ENCODE results near the gene RAD51D. TPM values are rescaled to one million over a fixed set of nuclear protein-coding genes. Genes with fewer than 3 reads are reported as not detected.

Gene RAD51D
- total and polyA plus RNA-seq, 10 of the 15 experiments (the other 5 are each of a cell fraction or from before 2014, with no cell fraction given), result 2.6 to 29.3 (median 13.5) TPM

DNA sequence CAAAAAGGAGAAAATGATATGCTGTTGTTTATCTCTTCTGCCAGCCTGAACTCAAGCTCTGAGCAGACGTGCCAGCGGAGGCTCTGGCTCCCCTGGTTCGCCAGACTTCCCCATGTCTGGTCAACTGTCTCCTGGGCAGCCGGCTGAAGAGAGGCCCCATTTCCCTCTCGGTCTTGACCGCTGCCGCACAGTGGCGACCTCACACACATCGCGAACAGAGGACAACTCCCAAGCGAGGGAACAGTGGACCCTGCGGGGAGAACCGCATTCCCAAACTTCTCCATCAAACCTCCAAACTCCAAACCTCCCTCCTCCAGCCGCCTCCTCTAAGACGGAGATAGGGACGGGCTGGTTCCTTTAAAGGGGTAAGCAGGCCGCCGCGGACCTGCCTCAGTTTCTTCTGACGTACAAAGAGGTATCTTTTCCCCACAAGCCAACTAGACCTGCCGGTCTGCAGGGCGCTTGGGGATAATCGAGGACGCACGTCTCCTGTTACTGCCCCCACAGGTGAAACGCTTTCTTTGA, 31.2 kb downstream of the RAD51D start (continued):
- TF ChIP-seq RFX5 (IDR thresholded peaks at IDR 0.05; ENCODE audit: low read depth, low read length), result 0 out of 2 replicates have a peak, but pooled peaks have one; percentile 54
- TF ChIP-seq, protein P1, sequence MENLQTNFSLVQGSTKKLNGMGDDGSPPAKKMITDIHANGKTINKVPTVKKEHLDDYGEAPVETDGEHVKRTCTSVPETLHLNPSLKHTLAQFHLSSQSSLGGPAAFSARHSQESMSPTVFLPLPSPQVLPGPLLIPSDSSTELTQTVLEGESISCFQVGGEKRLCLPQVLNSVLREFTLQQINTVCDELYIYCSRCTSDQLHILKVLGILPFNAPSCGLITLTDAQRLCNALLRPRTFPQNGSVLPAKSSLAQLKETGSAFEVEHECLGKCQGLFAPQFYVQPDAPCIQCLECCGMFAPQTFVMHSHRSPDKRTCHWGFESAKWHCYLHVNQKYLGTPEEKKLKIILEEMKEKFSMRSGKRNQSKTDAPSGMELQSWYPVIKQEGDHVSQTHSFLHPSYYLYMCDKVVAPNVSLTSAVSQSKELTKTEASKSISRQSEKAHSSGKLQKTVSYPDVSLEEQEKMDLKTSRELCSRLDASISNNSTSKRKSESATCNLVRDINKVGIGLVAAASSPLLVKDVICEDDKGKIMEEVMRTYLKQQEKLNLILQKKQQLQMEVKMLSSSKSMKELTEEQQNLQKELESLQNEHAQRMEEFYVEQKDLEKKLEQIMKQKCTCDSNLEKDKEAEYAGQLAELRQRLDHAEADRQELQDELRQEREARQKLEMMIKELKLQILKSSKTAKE (IDR thresholded peaks at IDR 0.05; ENCODE audit: low read depth, poor library complexity, severe bottlenecking), result peak; percentile 39
- TF ChIP-seq, protein P2, sequence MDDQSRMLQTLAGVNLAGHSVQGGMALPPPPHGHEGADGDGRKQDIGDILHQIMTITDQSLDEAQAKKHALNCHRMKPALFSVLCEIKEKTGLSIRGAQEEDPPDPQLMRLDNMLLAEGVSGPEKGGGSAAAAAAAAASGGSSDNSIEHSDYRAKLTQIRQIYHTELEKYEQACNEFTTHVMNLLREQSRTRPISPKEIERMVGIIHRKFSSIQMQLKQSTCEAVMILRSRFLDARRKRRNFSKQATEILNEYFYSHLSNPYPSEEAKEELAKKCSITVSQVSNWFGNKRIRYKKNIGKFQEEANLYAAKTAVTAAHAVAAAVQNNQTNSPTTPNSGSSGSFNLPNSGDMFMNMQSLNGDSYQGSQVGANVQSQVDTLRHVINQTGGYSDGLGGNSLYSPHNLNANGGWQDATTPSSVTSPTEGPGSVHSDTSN (IDR thresholded peaks at IDR 0.05; ENCODE audit: insufficient replicate concordance, low read depth, low read length), result no peak
- TF ChIP-seq EZH2 (IDR thresholded peaks at IDR 0.05; ENCODE audit: borderline replicate concordance, control insufficient read depth, low read depth, low read length), result no peak
- TF ChIP-seq PML (IDR thresholded peaks at IDR 0.05; ENCODE audit: low read length), result 0 out of 2 replicates have a peak, but pooled peaks have one; percentile 43
- TF ChIP-seq, protein P3, sequence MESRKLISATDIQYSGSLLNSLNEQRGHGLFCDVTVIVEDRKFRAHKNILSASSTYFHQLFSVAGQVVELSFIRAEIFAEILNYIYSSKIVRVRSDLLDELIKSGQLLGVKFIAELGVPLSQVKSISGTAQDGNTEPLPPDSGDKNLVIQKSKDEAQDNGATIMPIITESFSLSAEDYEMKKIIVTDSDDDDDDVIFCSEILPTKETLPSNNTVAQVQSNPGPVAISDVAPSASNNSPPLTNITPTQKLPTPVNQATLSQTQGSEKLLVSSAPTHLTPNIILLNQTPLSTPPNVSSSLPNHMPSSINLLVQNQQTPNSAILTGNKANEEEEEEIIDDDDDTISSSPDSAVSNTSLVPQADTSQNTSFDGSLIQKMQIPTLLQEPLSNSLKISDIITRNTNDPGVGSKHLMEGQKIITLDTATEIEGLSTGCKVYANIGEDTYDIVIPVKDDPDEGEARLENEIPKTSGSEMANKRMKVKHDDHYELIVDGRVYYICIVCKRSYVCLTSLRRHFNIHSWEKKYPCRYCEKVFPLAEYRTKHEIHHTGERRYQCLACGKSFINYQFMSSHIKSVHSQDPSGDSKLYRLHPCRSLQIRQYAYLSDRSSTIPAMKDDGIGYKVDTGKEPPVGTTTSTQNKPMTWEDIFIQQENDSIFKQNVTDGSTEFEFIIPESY (IDR thresholded peaks at IDR 0.05), result no peak
- TF ChIP-seq POU2F2 (IDR thresholded peaks at IDR 0.05; ENCODE audit: borderline replicate concordance, low read depth, low read length), result no peak
- TF ChIP-seq NFXL1 (IDR thresholded peaks at IDR 0.05; ENCODE audit: borderline replicate concordance), result no peak
- TF ChIP-seq CBX3 (IDR thresholded peaks at IDR 0.05; ENCODE audit: borderline replicate concordance, low read depth), result no peak
- 0 out of 2 replicates have a peak, but pooled peaks have one; percentile 50 for TF ChIP-seq TAF1 (IDR thresholded peaks at IDR 0.05; ENCODE audit: borderline replicate concordance, low read depth, low read length)
- no peak for TF ChIP-seq ETV6 (conservative IDR thresholded peaks at IDR 0.05 in 1 of 2, IDR thresholded peaks at IDR 0.05 in 1 of 2; ENCODE audit: borderline replicate concordance in 1 of 2, low read depth in 1 of 2)
- TF ChIP-seq, protein P4, sequence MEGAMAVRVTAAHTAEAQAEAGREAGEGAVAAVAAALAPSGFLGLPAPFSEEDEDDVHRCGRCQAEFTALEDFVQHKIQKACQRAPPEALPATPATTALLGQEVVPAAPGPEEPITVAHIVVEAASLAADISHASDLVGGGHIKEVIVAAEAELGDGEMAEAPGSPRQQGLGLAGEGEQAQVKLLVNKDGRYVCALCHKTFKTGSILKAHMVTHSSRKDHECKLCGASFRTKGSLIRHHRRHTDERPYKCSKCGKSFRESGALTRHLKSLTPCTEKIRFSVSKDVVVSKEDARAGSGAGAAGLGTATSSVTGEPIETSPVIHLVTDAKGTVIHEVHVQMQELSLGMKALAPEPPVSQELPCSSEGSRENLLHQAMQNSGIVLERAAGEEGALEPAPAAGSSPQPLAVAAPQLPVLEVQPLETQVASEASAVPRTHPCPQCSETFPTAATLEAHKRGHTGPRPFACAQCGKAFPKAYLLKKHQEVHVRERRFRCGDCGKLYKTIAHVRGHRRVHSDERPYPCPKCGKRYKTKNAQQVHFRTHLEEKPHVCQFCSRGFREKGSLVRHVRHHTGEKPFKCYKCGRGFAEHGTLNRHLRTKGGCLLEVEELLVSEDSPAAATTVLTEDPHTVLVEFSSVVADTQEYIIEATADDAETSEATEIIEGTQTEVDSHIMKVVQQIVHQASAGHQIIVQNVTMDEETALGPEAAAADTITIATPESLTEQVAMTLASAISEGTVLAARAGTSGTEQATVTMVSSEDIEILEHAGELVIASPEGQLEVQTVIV (IDR thresholded peaks at IDR 0.05; ENCODE audit: borderline replicate concordance, partially characterized antibody), result no peak
- peak; percentile 71; the same call in 1 of the 2 replicates for TF ChIP-seq POLR2AphosphoS5 (IDR thresholded peaks at IDR 0.05; ENCODE audit: low read length)
- TF ChIP-seq CBFB (IDR thresholded peaks at IDR 0.05; ENCODE audit: low read depth), result peak; percentile 72; the same call in 1 of the 2 replicates
- no peak for TF ChIP-seq RELA (IDR thresholded peaks at IDR 0.05; ENCODE audit: borderline replicate concordance, partially characterized antibody)
- TF ChIP-seq MTA2 (IDR thresholded peaks at IDR 0.05; ENCODE audit: low read depth), result peak; percentile 60; the same call in 1 of the 2 replicates
- TF ChIP-seq, protein P5, sequence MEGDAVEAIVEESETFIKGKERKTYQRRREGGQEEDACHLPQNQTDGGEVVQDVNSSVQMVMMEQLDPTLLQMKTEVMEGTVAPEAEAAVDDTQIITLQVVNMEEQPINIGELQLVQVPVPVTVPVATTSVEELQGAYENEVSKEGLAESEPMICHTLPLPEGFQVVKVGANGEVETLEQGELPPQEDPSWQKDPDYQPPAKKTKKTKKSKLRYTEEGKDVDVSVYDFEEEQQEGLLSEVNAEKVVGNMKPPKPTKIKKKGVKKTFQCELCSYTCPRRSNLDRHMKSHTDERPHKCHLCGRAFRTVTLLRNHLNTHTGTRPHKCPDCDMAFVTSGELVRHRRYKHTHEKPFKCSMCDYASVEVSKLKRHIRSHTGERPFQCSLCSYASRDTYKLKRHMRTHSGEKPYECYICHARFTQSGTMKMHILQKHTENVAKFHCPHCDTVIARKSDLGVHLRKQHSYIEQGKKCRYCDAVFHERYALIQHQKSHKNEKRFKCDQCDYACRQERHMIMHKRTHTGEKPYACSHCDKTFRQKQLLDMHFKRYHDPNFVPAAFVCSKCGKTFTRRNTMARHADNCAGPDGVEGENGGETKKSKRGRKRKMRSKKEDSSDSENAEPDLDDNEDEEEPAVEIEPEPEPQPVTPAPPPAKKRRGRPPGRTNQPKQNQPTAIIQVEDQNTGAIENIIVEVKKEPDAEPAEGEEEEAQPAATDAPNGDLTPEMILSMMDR (IDR thresholded peaks at IDR 0.05 in 2 of 3, conservative IDR thresholded peaks at IDR 0.05 in 1 of 3; ENCODE audit: control insufficient read depth in 2 of 3, extremely low read depth in 1 of 3, insufficient read depth in 1 of 3, low read depth in 3 of 3, low read length in 3 of 3), result peak in 2 of 3 experiments; percentile 2 to 26; a peak in 3 of 6 replicates
- TF ChIP-seq BRCA1 (IDR thresholded peaks at IDR 0.05; ENCODE audit: low read depth, low read length), result no peak
- peak; percentile 51; the same call in 1 of the 2 replicates for TF ChIP-seq STAT1 (conservative IDR thresholded peaks at IDR 0.05)
- no peak for TF ChIP-seq ZNF217 (IDR thresholded peaks at IDR 0.05)
